DOHH2 (cell line): ENCODE measurements around the gene ACD.

Source experiments
- CTCF ChIP-seq: fragments of 200-600 bp; sonication (generic); IDR thresholded peaks from one replicate; pipeline ENCODE4 v1.5.1; 2014; ENCODE audit warnings: antibody characterized with exemption, mild to moderate bottlenecking, low read depth, low read length; ENCODE audit not compliant: poor library complexity, severe bottlenecking
- EZH2phosphoT487 ChIP-seq: fragments of 200-600 bp; sonication (generic); IDR thresholded peaks from 2 replicates; pipeline ENCODE4 v1.6.1; 2017; ENCODE audit warnings: borderline replicate concordance, mild to moderate bottlenecking, antibody characterized with exemption, low read length, moderate library complexity, mixed read lengths

DNA sequence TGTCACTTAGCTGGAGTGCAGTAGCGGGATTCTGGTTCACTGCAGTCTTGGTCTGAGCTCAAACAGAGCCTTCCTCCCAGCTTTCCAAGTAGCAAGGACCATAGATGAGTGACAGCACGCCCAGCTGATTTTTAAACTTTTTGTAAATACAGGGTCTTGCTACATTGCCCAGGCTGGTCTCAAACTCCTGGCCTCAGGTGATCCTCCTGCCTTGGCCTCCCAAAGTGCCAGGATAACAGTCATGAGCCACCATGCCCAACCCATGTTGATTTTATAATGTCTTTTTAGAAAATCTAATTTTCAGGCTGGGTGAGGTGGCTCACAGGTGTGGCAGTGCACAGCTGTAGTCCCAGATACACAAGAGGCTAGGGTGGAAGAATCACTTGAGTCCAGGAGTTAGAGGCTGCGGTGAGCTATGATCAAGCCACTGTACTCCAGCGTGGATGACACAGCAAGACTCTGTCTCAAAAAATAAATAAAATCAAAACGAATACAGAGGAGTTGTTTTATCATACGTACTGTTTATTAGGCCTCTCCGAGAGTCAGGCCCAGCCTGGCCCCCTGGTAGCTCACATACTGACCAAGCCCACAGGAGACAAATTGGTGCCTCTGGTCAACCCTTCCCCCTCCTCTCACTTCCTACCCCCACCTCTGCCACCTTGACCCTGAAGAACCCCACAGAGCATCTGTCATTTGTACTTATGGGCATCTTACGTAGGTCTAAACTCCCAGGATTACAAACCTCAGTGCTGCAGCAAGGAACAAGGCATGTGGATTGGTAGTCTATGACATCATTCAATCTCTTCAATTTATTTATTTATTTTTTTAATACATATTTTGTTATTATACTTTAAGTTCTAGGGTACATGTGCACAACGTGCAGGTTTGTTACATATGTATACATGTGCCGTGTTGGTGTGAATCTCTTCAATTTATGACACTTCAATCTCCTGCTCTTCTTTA is 20.2 kb upstream of the ACD start:
- TF ChIP-seq CTCF (no peak), EZH2phosphoT487 (no peak)
